Neutrophil (primary cell): ENCODE results near the gene CTAG1B.

ENCODE experiments used
- H3K27ac ChIP-seq: fragments of 200-600 bp; sonication (generic); 2 replicates; pipeline ENCODE4 v1.5.1; 2016; ENCODE audit warnings: mild to moderate bottlenecking, moderate library complexity
- H3K27me3 ChIP-seq: fragments of 200-600 bp; sonication (generic); 2 replicates; pipeline ENCODE4 v1.6.0; 2016; ENCODE audit warnings: mild to moderate bottlenecking
- H3K36me3 ChIP-seq: fragments of 200-600 bp; sonication (generic); 2 replicates; pipeline ENCODE4 v1.5.1; 2017
- H3K4me1 ChIP-seq, 2 experiments: fragments of 200-600 bp in 1 of 2; sonication (generic) in 1 of 2; 1 replicate in 1 of 2; 2 replicates in 1 of 2; pipeline versions ENCODE4 v1.5.1 to v1.6.1; 2013 to 2016; ENCODE audit warnings: low read depth in 1 of 2, low read length in 1 of 2, mild to moderate bottlenecking in 1 of 2, moderate library complexity in 1 of 2; ENCODE audit not compliant: control insufficient read depth in 1 of 2, insufficient read depth in 1 of 2
- H3K4me3 ChIP-seq, 2 experiments: fragments of 200-600 bp in 1 of 2; sonication (generic) in 1 of 2; 1 replicate in 1 of 2; 2 replicates in 1 of 2; pipeline ENCODE4 v1.5.1; 2013 to 2016; ENCODE audit warnings: low read depth in 1 of 2, low read length in 1 of 2, mild to moderate bottlenecking in 1 of 2, moderate library complexity in 1 of 2
- H3K9me3 ChIP-seq: fragments of 200-600 bp; sonication (generic); 2 replicates; pipeline ENCODE4 v1.5.1; 2016
- TF ChIP-seq, protein P1 (sequence below): fragments of 200-600 bp; sonication (generic); IDR thresholded peaks from 2 replicates; pipeline ENCODE4 v1.5.1; 2016; ENCODE audit warnings: antibody characterized with exemption

CTAG1B gene

DNA sequence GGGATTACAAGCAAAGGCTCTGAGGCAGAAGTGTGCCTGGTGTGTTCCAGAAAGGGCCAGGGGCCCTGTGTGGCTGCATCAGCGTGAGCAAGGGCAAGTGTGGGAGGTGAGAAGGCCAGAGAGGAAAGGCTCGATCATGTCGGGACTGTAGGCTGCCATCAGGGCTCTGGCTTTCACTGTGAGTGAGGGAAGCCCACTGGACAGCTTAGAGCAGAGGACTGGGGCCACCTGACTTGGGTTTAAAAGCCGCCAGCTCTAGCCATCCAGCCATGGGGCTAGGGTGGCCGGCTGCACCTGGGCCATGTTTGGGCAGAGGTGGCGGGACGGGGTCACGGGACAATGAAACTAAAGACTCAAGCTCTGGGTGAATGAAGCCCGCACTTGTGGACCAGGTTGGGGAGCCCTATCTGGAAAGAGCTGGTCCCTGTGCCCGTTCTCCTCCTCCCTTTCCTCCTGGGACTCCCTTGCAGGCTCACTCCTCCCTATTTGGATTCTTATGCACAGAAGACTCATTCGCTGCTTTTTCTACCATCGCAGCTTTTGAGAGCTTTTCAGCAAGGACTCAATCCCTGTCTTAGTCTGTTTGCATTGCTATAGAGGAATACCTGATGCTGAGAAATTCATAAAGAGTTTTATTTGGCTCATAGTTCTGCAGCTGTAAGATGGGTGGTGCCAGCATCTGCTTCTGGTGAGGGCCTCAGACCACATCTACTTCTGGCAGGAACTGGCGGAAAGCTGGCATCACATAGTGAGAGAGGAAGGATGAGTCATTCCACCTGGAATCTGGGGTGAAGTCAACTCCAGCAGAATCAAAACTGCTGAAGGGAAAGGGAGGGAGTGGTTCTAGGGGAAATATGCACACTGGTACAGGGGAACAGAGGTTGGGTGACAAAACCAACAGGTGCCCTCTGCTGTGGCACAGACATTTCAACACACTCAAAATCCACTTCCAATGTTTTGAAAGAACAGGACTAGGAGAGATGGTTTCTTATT, 15.3 kb downstream of the CTAG1B start:
- TF ChIP-seq, protein P1, sequence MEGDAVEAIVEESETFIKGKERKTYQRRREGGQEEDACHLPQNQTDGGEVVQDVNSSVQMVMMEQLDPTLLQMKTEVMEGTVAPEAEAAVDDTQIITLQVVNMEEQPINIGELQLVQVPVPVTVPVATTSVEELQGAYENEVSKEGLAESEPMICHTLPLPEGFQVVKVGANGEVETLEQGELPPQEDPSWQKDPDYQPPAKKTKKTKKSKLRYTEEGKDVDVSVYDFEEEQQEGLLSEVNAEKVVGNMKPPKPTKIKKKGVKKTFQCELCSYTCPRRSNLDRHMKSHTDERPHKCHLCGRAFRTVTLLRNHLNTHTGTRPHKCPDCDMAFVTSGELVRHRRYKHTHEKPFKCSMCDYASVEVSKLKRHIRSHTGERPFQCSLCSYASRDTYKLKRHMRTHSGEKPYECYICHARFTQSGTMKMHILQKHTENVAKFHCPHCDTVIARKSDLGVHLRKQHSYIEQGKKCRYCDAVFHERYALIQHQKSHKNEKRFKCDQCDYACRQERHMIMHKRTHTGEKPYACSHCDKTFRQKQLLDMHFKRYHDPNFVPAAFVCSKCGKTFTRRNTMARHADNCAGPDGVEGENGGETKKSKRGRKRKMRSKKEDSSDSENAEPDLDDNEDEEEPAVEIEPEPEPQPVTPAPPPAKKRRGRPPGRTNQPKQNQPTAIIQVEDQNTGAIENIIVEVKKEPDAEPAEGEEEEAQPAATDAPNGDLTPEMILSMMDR: no peak
- no peaks in the 10 kb centered on the region for H3K4me1 ChIP-seq
- no peaks in the 10 kb centered on the region for H3K27me3 ChIP-seq
- H3K4me3 ChIP-seq: no peak overlapping the region
- H3K9me3 ChIP-seq: no peaks in the 10 kb centered on the region
- no peak overlapping the region for H3K27ac ChIP-seq
- no peaks in the 10 kb centered on the region for H3K36me3 ChIP-seq

DNA sequence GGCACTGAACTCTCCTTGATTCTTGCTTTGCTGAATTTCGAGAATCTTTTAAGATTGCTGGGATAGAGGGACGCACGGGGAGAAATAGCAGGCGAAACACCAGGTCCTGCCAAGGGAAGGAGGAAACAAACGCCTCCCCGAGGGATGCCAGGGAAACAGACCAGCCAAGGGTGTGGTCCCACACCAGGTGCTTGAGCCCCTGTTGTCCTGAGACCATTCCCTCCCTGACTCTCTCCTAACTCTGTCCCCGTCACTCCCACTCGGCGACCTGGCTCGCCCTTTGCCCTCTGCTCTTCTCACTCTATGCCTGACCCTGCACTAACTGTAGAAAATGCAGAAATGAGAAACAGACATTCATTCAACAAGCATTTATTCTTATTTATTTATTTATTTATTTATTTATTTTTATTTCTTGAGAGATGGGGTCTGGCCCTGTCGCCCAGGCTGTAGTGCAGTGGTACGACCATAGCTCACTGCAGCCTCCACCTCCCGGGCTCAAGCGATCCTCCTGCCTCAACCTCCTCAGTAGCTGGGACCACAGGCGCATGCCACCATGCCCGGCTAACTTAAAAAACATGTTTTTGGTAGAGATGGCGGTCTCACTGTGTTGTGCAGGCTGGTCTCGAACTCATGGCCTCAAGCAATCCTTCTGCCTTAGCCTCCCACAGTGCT, 16.2 kb downstream of the CTAG1B start:
- no peaks in the 10 kb centered on the region for H3K36me3 ChIP-seq

DNA sequence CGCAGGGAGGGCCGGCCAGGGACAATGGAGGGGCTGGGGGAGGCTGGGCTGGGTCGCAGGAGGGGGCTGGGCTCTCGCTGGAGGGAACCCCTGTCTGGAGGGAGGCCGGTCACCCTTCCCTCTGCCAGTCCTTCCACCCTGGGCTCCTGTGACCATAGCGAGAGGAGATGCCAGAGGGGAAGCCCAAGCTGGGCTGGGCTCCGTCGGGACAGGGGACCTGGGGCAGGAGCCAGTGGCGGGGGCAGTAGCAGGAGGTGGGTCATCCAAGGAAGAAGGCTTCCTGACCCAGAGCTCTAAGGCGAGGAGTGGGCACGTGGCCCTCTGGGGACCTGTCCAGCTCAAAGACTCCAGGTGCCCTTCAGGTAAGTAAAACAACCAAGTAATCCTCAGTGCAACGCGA, 16.9 kb downstream of the CTAG1B start:
- H3K27me3 ChIP-seq: no peaks in the 10 kb centered on the region
- TF ChIP-seq, protein P1: no peak
- H3K36me3 ChIP-seq: no peaks in the 10 kb centered on the region

More for the DNA sequence above, 16.2 kb downstream of the CTAG1B start:
- H3K27me3 ChIP-seq: no peaks in the 10 kb centered on the region
- H3K4me1 ChIP-seq: no peaks in the 10 kb centered on the region
- no peak overlapping the region for H3K4me3 ChIP-seq
- no peak overlapping the region for H3K27ac ChIP-seq
- TF ChIP-seq, protein P1: no peak
- no peaks in the 10 kb centered on the region for H3K9me3 ChIP-seq

DNA sequence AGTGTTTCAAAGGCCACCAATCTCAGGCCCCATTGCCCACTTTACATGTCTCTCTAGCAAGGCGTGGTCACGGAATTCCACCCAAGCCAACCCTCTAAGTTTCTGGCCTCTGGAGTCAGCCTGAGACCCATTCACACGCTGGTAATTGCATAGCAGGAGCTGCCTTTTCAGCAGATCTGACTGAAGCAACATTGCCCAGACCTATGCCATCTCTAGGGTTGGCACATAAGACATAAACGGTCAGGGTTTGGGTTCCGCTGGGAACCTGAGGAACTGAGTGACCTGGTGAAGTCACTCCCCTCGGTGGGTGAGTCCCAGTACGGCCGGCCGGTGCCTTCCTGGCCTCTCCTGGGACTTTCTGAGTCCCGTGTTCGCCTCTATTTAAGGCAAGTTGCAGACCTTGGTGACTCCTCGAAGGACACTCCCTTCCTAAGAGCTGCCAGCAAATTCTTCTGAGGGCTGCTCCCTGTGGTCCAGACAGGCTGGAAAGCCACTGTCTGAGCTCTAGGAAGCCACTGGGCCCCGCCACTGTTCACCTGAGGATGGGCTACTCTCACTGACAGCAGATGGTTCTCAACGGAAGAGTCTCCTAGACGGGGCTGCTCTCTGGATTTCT, 18.2 kb downstream of the CTAG1B start:
- Histone ChIP-seq H3K27ac (no peak overlapping the region), H3K27me3 (no peaks in the 10 kb centered on the region), H3K4me1 (no peaks in the 10 kb centered on the region), H3K4me3 (no peak overlapping the region), H3K36me3 (no peaks in the 10 kb centered on the region), H3K9me3 (no peaks in the 10 kb centered on the region)
- TF ChIP-seq, protein P1: no peak

More for the DNA sequence above, 16.9 kb downstream of the CTAG1B start:
- Histone ChIP-seq H3K9me3 (no peaks in the 10 kb centered on the region), H3K4me1 (no peaks in the 10 kb centered on the region), H3K4me3 (no peak overlapping the region), H3K27ac (no peak overlapping the region)

DNA sequence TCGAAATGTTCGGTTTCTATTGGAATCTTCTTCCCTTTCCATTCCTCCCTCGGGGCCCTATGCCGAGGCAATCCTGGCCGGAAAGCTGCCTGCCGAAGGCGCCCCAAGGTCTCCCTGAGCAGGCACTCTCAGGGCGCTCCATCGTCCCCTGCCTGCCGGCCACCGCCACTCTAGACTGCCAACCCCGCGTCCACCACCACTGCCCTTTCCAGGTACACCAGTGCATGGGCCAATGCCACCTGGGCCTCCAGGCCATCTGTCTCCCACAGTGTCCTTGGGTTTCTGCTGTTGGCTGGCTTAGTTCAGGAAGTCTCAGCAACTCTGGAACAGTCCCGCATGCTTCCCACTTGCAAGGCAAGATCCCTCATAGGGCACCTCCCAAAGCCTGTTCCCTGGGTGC, 19.6 kb downstream of the CTAG1B start:
- TF ChIP-seq, protein P1: no peak
- H3K9me3 ChIP-seq: no peaks in the 10 kb centered on the region
- H3K27ac ChIP-seq: no peak overlapping the region
- H3K27me3 ChIP-seq: no peaks in the 10 kb centered on the region
- no peak overlapping the region for H3K4me3 ChIP-seq
- no peaks in the 10 kb centered on the region for H3K4me1 ChIP-seq
- H3K36me3 ChIP-seq: no peaks in the 10 kb centered on the region
